DND-41 (cell line): ENCODE results near the gene RASAL2.

Source experiments
- ATAC-seq: fragments of 200-7000 bp; cut with Tn5 transposase; 3 replicates; pipeline ENCODE4 v1.9.1; 2021; ENCODE audit warnings: low read depth; ENCODE audit not compliant: insufficient read depth
- DNase-seq: peaks from one replicate; pipeline ENCODE4 v3.0.0-alpha.2; 2020
- H2AFZ ChIP-seq: 2 replicates; pipeline ENCODE4 v1.6.0; 2012; ENCODE audit warnings: low read depth, low read length
- H3K27ac ChIP-seq: 2 replicates; pipeline ENCODE4 v1.5.1; 2012; ENCODE audit warnings: low read length, inconsistent platforms
- H3K27me3 ChIP-seq: fragments of 200-600 bp; sonication (generic); 2 replicates; pipeline ENCODE4 v1.6.0; 2012; ENCODE audit warnings: low read length, mild to moderate bottlenecking, inconsistent platforms; ENCODE audit not compliant: insufficient read depth, poor library complexity
- H3K36me3 ChIP-seq: 2 replicates; pipeline ENCODE4 v1.5.1; 2012; ENCODE audit warnings: low read length, inconsistent platforms; ENCODE audit not compliant: insufficient read depth
- H3K4me1 ChIP-seq: 2 replicates; pipeline ENCODE4 v1.5.1; 2012; ENCODE audit warnings: mild to moderate bottlenecking, low read length; ENCODE audit not compliant: insufficient read depth
- H3K4me2 ChIP-seq: 2 replicates; pipeline ENCODE4 v1.6.0; 2012; ENCODE audit warnings: mild to moderate bottlenecking, moderate library complexity, low read length, inconsistent platforms; ENCODE audit not compliant: insufficient read depth
- H3K4me3 ChIP-seq, 2 experiments: fragments of 200-600 bp in 1 of 2; shearing (Covaris generic) in 1 of 2; 2 replicates each; pipeline ENCODE4 v1.5.1; 2012 to 2016; ENCODE audit warnings: inconsistent platforms in 2 of 2, low read length in 2 of 2, mild to moderate bottlenecking in 2 of 2, low read depth in 1 of 2, moderate library complexity in 1 of 2
- H3K79me2 ChIP-seq: 2 replicates; pipeline ENCODE4 v1.6.0; 2012; ENCODE audit warnings: low read length, inconsistent platforms; ENCODE audit not compliant: insufficient read depth
- H3K9ac ChIP-seq: 2 replicates; pipeline ENCODE4 v1.6.0; 2012; ENCODE audit warnings: low read depth, mild to moderate bottlenecking, inconsistent platforms, low read length, moderate library complexity
- H3K9me3 ChIP-seq: 2 replicates; pipeline ENCODE4 v1.5.1; 2012; ENCODE audit warnings: low read length, moderate library complexity, mild to moderate bottlenecking, inconsistent platforms; ENCODE audit not compliant: insufficient read depth, severe bottlenecking
- H4K20me1 ChIP-seq: 2 replicates; pipeline ENCODE4 v1.6.0; 2012; ENCODE audit warnings: low read length; ENCODE audit not compliant: insufficient read depth
- EZH2 ChIP-seq: IDR thresholded peaks from 3 replicates; pipeline ENCODE4 v1.6.1; 2012; ENCODE audit warnings: borderline replicate concordance, low read depth, mild to moderate bottlenecking, moderate library complexity, low read length, inconsistent platforms; ENCODE audit not compliant: severe bottlenecking
- TF ChIP-seq, protein P1 (sequence below): IDR thresholded peaks from 2 replicates; pipeline ENCODE4 v1.5.1; 2012; ENCODE audit warnings: borderline replicate concordance, low read length, moderate library complexity, mild to moderate bottlenecking; ENCODE audit not compliant: poor library complexity, severe bottlenecking; ENCODE audit errors: extremely low read depth

Gene RASAL2

GRCh38 chr1:178075333-178075732 lies 18.6 kb upstream of the RASAL2 start:
- TF ChIP-seq EZH2, result no peak
- TF ChIP-seq, protein P1, sequence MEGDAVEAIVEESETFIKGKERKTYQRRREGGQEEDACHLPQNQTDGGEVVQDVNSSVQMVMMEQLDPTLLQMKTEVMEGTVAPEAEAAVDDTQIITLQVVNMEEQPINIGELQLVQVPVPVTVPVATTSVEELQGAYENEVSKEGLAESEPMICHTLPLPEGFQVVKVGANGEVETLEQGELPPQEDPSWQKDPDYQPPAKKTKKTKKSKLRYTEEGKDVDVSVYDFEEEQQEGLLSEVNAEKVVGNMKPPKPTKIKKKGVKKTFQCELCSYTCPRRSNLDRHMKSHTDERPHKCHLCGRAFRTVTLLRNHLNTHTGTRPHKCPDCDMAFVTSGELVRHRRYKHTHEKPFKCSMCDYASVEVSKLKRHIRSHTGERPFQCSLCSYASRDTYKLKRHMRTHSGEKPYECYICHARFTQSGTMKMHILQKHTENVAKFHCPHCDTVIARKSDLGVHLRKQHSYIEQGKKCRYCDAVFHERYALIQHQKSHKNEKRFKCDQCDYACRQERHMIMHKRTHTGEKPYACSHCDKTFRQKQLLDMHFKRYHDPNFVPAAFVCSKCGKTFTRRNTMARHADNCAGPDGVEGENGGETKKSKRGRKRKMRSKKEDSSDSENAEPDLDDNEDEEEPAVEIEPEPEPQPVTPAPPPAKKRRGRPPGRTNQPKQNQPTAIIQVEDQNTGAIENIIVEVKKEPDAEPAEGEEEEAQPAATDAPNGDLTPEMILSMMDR, result no peak
- Histone ChIP-seq H3K4me1 (no peaks in the 10 kb centered on the region), H3K9me3 (no peaks in the 10 kb centered on the region), H3K27ac (no peak overlapping the region), H3K79me2 (no peaks in the 10 kb centered on the region), H3K9ac (no peak overlapping the region), H3K36me3 (no peaks in the 10 kb centered on the region), H2AFZ (no peak overlapping the region), H3K4me2 (no peak overlapping the region), H3K4me3 (no peak overlapping the region), H3K27me3 (no peaks in the 10 kb centered on the region), H4K20me1 (no peaks in the 10 kb centered on the region)
- ATAC-seq (no peak), DNase-seq (no peak)

DNA sequence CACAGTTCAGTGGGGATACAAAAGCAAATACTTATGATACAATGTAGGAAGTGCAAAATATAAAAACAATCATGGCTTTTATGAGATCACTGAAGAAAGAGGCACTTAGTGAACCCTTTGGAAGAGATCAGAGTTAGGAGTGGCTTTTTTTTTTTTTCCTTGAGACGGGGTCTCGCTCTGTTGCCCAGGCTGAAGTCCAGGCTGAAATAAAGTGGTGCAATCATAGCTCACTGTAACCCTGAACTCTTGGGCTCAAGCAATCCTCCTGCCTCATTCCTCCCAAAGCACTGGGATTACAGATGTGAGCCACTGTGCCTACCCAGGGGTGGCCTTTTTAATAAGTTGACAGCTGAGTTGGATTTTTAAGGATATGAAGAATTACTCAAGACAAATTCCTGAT lies 17.3 kb upstream of the RASAL2 start:
- Histone ChIP-seq H3K4me3 (no peak overlapping the region), H3K4me1 (no peaks in the 10 kb centered on the region), H3K9ac (no peak overlapping the region), H4K20me1 (no peaks in the 10 kb centered on the region), H3K27ac (no peak overlapping the region), H3K79me2 (no peaks in the 10 kb centered on the region), H2AFZ (no peak overlapping the region), H3K27me3 (no peaks in the 10 kb centered on the region), H3K4me2 (no peak overlapping the region), H3K9me3 (no peaks in the 10 kb centered on the region), H3K36me3 (no peaks in the 10 kb centered on the region)
- TF ChIP-seq, protein P1, result no peak
- no peak for TF ChIP-seq EZH2
- no peak for DNase-seq
- ATAC-seq, result no peak

GRCh38 chr1:178077917-178078316 lies 16.0 kb upstream of the RASAL2 start:
- no peak for DNase-seq
- H3K27ac ChIP-seq, result no peak overlapping the region
- H3K4me3 ChIP-seq, result no peak overlapping the region
- no peak for ATAC-seq
- no peaks in the 10 kb centered on the region for H3K36me3 ChIP-seq
- H3K27me3 ChIP-seq, result no peaks in the 10 kb centered on the region
- H3K4me1 ChIP-seq, result no peaks in the 10 kb centered on the region
- TF ChIP-seq, protein P1, result no peak
- no peak for TF ChIP-seq EZH2
- no peak overlapping the region for H3K4me2 ChIP-seq
- H4K20me1 ChIP-seq, result no peaks in the 10 kb centered on the region
- no peaks in the 10 kb centered on the region for H3K79me2 ChIP-seq
- H3K9me3 ChIP-seq, result no peaks in the 10 kb centered on the region
- H2AFZ ChIP-seq, result no peak overlapping the region
- H3K9ac ChIP-seq, result no peak overlapping the region

DNA sequence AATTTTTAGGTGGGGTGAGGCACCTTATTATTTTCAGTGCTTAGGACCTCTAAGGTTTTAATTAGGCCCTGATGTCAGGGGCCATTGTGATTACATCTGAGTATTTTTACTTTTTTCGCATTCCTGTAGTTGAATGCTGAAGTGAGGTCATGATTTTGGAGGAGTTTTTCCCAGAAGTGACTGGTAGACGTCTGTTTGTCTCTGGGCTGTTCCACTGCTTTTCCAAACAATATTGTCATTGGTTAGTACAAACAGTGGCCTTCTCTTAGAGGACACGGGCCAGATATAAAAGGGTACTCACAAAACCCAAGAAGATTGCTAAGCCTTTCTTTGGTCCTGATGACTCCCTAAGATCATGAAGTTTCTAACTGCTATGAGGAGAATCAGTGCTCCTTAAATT lies 7.6 kb upstream of the RASAL2 start:
- Histone ChIP-seq H3K9ac (no peak overlapping the region), H3K4me2 (no peak overlapping the region), H3K4me3 (no peak overlapping the region), H3K4me1 (no peaks in the 10 kb centered on the region), H3K27me3 (no peaks in the 10 kb centered on the region), H4K20me1 (no peaks in the 10 kb centered on the region), H3K27ac (no peak overlapping the region), H3K9me3 (no peaks in the 10 kb centered on the region), H2AFZ (no peak overlapping the region), H3K79me2 (no peaks in the 10 kb centered on the region), H3K36me3 (no peaks in the 10 kb centered on the region)
- no peak for DNase-seq
- TF ChIP-seq, protein P1, result no peak
- TF ChIP-seq EZH2, result no peak
- ATAC-seq, result no peak
